ENCODE data around the gene TUBA4B.

DNA sequence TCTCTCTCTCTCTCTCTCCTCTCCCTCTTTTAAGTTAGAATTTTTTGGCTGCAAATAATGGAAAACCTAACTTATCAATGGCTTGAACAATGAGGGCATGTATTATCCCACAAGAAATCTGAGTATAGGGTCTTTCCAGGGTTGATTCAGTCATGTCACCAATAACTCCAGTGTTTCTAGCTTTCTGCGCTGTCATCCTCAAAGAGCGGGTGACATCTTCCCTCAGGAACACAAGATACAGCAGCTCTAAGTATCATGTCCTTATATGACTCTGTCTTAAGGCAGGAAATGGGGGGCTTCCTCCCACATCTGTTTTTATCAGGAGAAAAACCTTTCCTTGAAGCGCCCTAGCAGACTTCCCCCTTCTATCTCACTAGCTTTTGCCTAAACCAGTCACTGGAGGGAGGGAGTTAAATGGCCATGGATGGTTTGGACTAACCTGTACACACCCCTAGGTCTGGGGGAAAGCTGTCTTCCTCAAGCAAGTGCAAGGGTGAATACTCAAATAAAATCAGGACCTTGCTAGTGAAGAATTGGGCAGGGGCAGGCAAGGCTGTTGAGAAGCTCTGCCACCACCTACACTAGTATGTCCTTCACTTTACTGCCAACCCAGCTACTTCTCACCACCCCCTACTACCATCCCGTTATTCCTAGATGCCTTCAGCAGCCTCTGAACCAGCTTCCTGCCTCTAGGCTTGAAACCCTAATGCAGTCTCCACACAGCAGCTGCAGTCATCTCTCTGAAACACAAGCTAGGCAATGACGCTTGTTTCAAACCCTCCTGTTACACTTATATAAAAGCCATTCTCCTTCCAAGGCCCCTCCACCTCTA lies 8.2 kb downstream of the TUBA4B start:
- TF ChIP-seq ZFP3 (CRISPR knock-in tag; IDR thresholded peaks at IDR 0.05), result no peak
- TF ChIP-seq, protein P1, sequence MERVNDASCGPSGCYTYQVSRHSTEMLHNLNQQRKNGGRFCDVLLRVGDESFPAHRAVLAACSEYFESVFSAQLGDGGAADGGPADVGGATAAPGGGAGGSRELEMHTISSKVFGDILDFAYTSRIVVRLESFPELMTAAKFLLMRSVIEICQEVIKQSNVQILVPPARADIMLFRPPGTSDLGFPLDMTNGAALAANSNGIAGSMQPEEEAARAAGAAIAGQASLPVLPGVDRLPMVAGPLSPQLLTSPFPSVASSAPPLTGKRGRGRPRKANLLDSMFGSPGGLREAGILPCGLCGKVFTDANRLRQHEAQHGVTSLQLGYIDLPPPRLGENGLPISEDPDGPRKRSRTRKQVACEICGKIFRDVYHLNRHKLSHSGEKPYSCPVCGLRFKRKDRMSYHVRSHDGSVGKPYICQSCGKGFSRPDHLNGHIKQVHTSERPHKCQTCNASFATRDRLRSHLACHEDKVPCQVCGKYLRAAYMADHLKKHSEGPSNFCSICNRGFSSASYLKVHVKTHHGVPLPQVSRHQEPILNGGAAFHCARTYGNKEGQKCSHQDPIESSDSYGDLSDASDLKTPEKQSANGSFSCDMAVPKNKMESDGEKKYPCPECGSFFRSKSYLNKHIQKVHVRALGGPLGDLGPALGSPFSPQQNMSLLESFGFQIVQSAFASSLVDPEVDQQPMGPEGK (CRISPR knock-in tag; IDR thresholded peaks at IDR 0.05; ENCODE audit: borderline replicate concordance), result no peak
- TF ChIP-seq, protein P2, sequence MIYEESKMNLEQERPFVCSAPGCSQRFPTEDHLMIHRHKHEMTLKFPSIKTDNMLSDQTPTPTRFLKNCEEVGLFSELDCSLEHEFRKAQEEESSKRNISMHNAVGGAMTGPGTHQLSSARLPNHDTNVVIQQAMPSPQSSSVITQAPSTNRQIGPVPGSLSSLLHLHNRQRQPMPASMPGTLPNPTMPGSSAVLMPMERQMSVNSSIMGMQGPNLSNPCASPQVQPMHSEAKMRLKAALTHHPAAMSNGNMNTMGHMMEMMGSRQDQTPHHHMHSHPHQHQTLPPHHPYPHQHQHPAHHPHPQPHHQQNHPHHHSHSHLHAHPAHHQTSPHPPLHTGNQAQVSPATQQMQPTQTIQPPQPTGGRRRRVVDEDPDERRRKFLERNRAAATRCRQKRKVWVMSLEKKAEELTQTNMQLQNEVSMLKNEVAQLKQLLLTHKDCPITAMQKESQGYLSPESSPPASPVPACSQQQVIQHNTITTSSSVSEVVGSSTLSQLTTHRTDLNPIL (CRISPR knock-in tag; IDR thresholded peaks at IDR 0.05; ENCODE audit: low read depth), result no peak
- TF ChIP-seq ISL1 (CRISPR knock-in tag; IDR thresholded peaks at IDR 0.05), result no peak
- no peak for TF ChIP-seq ESRRG (CRISPR knock-in tag; IDR thresholded peaks at IDR 0.05)
- TF ChIP-seq ARNTL (CRISPR knock-in tag; IDR thresholded peaks at IDR 0.05; ENCODE audit: borderline replicate concordance, low read depth), result no peak
